Tibial nerve (tissue), 4 donors: ENCODE results near the gene CCM2L. TPM values are rescaled to one million over a fixed set of nuclear protein-coding genes. Genes with fewer than 3 reads are reported as not detected.
A peak's percentile ranks its signal among the peaks of the same experiment; 100 is the strongest.

Experiments
- DNase-seq, 2 donors: peaks; one replicate each; pipeline ENCODE4 v3.0.0-alpha.2; 2019; ENCODE audit warnings: low spot score in 2 of 2
- H3K27ac ChIP-seq, 4 donors: fragments of 200-600 bp; sonication (generic) in 3 of 4; one replicate each; pipeline ENCODE4 v1.5.1; 2017 to 2019; ENCODE audit warnings: mild to moderate bottlenecking in 1 of 4
- H3K27me3 ChIP-seq, 2 donors: fragments of 200-600 bp; sonication (generic) in 1 of 2; one replicate each; pipeline versions ENCODE4 v1.5.1 to v1.6.0; 2017 to 2019
- H3K36me3 ChIP-seq, 3 donors: fragments of 200-600 bp; sonication (generic); one replicate each; pipeline ENCODE4 v1.5.1; 2018 to 2019
- H3K4me1 ChIP-seq, 4 donors: fragments of 200-600 bp; sonication (generic) in 3 of 4; one replicate each; pipeline ENCODE4 v1.5.1; 2017 to 2019
- H3K4me3 ChIP-seq, 4 donors: fragments of 200-600 bp; sonication (generic) in 3 of 4; one replicate each; pipeline ENCODE4 v1.5.1; 2017 to 2019; ENCODE audit warnings: mild to moderate bottlenecking in 1 of 4, moderate library complexity in 1 of 4
- H3K9me3 ChIP-seq, 4 donors: fragments of 200-600 bp; sonication (generic) in 3 of 4; one replicate each; pipeline ENCODE4 v1.5.1; 2017 to 2019
- CTCF ChIP-seq, 5 experiments: fragments of 200-600 bp in 3 of 5; fragments of 450-650 bp in 2 of 5; sonication (generic) in 3 of 5; IDR thresholded peaks; one replicate each; pipeline ENCODE4 v1.5.1; 2016 to 2019; ENCODE audit warnings: antibody characterized with exemption in 5 of 5, mild to moderate bottlenecking in 3 of 5, moderate library complexity in 2 of 5
- EP300 ChIP-seq, 2 donors: sonication (generic); formaldehyde crosslinking; IDR thresholded peaks; one replicate each; pipeline ENCODE4 v1.6.1; 2017; ENCODE audit warnings: antibody characterized with exemption in 2 of 2, mild to moderate bottlenecking in 1 of 2
- POLR2A ChIP-seq, 2 donors: fragments of 450-650 bp; IDR thresholded peaks; one replicate each; pipeline ENCODE4 v1.6.1; 2017; ENCODE audit warnings: antibody characterized with exemption in 2 of 2, mild to moderate bottlenecking in 2 of 2, moderate library complexity in 2 of 2
- WGBS, 2 donors: methylation state at CpG; one replicate each; pipeline ENCODE4 v1.1.5; 2018; 5-methylcytosine and 5-hydroxymethylcytosine counted together
- total RNA-seq, 4 donors: library from RNA; depleted of rRNA; stranded (reverse); fragments of >200 nt; gene quantifications; one replicate each; pipeline ENCODE4 v1.1.0, GENCODE V29; 2016

The CCM2L gene
- 10 to 100 TPM in 3 of 4 donors, 1 to 10 TPM in 1; 5.4 to 14.2 (median 13.6) TPM for total RNA-seq

GRCh38 chr20:32010101-32010500 is at the start of gene CCM2L:
CCM2L (plus strand) TSS chr20:32010438; CDS start chr20:32010455, 17 bp downstream.
- H3K27me3 ChIP-seq = peaks cover 0 to 27% of the 10 kb centered on the region in 2 donors
- peak within 1 kb of the TSS in 1 of 4 donors; percentile 38 for H3K27ac ChIP-seq
- WGBS, 2 donors = 40 to 50% methylated on average over 2 of the region's 2 CpGs
- H3K9me3 ChIP-seq = no peaks in the 10 kb centered on the region
- H3K4me3 ChIP-seq = peak within 1 kb of the TSS in 1 of 4 donors; percentile 34
- DNase-seq = no peak
- no peaks in the 10 kb centered on the region for H3K36me3 ChIP-seq
- peaks cover 0 to 10% (median 0%) of the 10 kb centered on the region in 4 donors for H3K4me1 ChIP-seq
- TF ChIP-seq EP300 (IDR thresholded peaks at IDR 0.05) (no peak), CTCF (IDR thresholded peaks at IDR 0.05) (no peak), POLR2A (IDR thresholded peaks at IDR 0.05) (no peak)

DNA sequence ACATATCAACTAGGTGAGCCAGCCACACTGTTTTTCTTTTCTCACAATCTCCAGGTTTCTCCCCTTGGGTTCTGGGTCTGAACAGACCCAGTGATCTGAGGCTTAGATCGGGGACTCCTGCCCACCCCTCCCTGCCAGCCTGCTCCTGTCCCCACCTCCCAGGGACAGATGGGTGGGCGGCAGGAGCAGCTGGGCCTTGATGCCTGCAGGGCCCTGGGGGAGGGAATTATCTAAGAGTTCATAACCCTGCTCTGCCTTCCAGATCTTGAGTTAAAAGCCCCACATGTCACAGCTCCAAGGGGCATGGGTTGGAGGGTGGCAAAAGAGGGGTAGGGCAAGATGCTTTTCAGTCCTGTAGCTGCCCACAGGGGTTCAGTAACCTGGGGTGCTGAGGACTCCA is 47.5 kb upstream of the CCM2L start:
- no peaks in the 10 kb centered on the region for H3K9me3 ChIP-seq
- no peaks in the 10 kb centered on the region for H3K36me3 ChIP-seq
- peaks cover 0 to 4% (median 0%) of the 10 kb centered on the region in 4 donors for H3K4me1 ChIP-seq
- WGBS, 2 donors = 44 to 74% methylated on average over 2 of the region's 2 CpGs
- no peak for TF ChIP-seq CTCF (IDR thresholded peaks at IDR 0.05)
- TF ChIP-seq POLR2A (IDR thresholded peaks at IDR 0.05) = no peak
- no peak for TF ChIP-seq EP300 (IDR thresholded peaks at IDR 0.05)
- H3K27me3 ChIP-seq = peaks cover 0 to 37% of the 10 kb centered on the region in 2 donors
- H3K4me3 ChIP-seq = no peak overlapping the region
- no peak for DNase-seq
- no peak overlapping the region for H3K27ac ChIP-seq

DNA sequence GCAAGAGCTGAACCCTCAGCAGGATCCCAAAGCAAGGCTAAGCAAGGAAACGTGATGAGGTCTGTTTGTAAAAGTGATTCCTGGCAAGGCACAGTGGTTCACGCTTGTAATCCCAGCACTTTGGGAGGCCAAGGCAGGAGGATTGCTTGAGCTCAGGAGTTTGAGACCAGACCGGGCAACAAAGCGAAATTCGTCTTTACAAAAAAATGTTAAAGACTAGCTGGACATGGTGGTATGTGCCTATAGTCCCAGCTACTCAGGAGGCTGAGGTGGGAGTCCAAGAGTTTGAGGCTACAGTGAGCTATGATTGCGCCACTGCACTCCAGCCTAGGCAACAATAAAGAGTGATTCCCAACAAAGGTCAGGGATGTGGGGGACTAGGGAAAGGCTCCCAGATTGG is 46.3 kb upstream of the CCM2L start:
- peaks cover 0 to 43% of the 10 kb centered on the region in 2 donors for H3K27me3 ChIP-seq
- H3K9me3 ChIP-seq = no peaks in the 10 kb centered on the region
- 60 to 65% methylated on average over 6 of the region's 6 CpGs for WGBS, 2 donors
- no peak for DNase-seq
- H3K27ac ChIP-seq = no peak overlapping the region
- H3K36me3 ChIP-seq = no peaks in the 10 kb centered on the region
- no peak overlapping the region for H3K4me3 ChIP-seq
- TF ChIP-seq POLR2A (IDR thresholded peaks at IDR 0.05) (no peak), CTCF (IDR thresholded peaks at IDR 0.05) (no peak), EP300 (IDR thresholded peaks at IDR 0.05) (no peak)
- H3K4me1 ChIP-seq = peaks cover 0 to 14% (median 0%) of the 10 kb centered on the region in 4 donors

- no peak for DNase-seq
- no peaks in the 10 kb centered on the region for H3K9me3 ChIP-seq
- H3K36me3 ChIP-seq = no peaks in the 10 kb centered on the region
- 12 to 13% methylated on average over 5 of the region's 5 CpGs for WGBS, 2 donors
- TF ChIP-seq POLR2A (IDR thresholded peaks at IDR 0.05) (no peak), EP300 (IDR thresholded peaks at IDR 0.05) (no peak), CTCF (IDR thresholded peaks at IDR 0.05) (no peak)
- no peak overlapping the region for H3K4me3 ChIP-seq
- H3K27me3 ChIP-seq = peaks cover 3 to 46% of the 10 kb centered on the region in 2 donors
- no peak overlapping the region for H3K27ac ChIP-seq
- peaks cover 0 to 14% (median 0%) of the 10 kb centered on the region in 4 donors for H3K4me1 ChIP-seq
Observed at GRCh38 chr20:31966991-31967655, 43.1 kb upstream of the CCM2L start.

DNA sequence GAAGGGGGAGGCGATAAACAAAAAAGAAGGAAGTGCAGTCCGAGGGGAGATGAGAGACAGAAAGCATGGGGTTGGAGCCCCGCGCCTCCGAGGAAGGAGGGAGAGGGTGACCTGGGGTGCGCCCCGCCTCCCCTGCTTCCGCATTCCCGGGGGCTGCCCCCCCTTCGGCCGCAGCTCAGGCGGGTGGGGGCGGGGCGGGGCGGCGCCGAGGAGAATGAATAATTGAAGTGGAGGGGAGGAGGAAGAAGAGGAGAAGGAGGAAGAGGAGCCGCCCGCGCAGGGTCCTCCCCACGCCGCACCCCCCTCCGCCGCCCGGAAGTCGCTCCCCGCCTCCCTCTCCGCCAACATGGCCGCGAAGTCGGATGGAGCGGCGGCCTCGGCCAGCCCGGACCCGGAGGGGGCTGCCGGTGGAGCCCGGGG is 42.4 kb upstream of the CCM2L start, which contains the start of gene XKR7:
TSS of gene XKR7 (plus strand) at position 322 of the 420 bp plus-strand sequence. CDS start at position 347, 25 bp downstream.
- TF ChIP-seq CTCF (IDR thresholded peaks at IDR 0.05) (no peak), POLR2A (IDR thresholded peaks at IDR 0.05) (no peak), EP300 (IDR thresholded peaks at IDR 0.05) (no peak)
- H3K9me3 ChIP-seq = no peaks in the 10 kb centered on the region
- no peak for DNase-seq
- no peak within 1 kb of the TSS for H3K27ac ChIP-seq
- 1 to 3% methylated on average over 18 to 34 of the region's 38 CpGs for WGBS, 2 donors
- peaks cover 0 to 14% (median 0%) of the 10 kb centered on the region in 4 donors for H3K4me1 ChIP-seq
- no peaks in the 10 kb centered on the region for H3K36me3 ChIP-seq
- H3K27me3 ChIP-seq = peaks cover 3 to 44% of the 10 kb centered on the region in 2 donors
- peak within 1 kb of the TSS in 1 of 4 donors; percentile 35 for H3K4me3 ChIP-seq
